Endothelial cell of umbilical vein (primary cell): ENCODE data around the gene C17orf58. TPM values are rescaled to one million over a fixed set of nuclear protein-coding genes. Genes with fewer than 3 reads are reported as not detected.

ENCODE experiments used
- BruUV-seq: library from RNA; stranded (reverse); fragments of 400-500 nt; replicated peaks from 2 replicates; lab custom pipeline; 2021; lab: Mats Ljungman, UMichigan
- CTCF ChIA-PET: fragments of 300-600, 350-600 bp; sonication (Branson Sonifier 250); formaldehyde crosslinking; loops from one replicate; lab custom pipeline; 2021; ENCODE audit warnings: antibody characterized with exemption, inconsistent platforms; lab: Charles Lee
- POLR2A ChIA-PET: fragments of 300-600, 350-600 bp; sonication (Branson Sonifier 250); formaldehyde crosslinking; loops from one replicate; lab custom pipeline; 2021; ENCODE audit warnings: antibody characterized with exemption, inconsistent platforms; lab: Charles Lee
- DNase-seq: peaks from one replicate; pipeline ENCODE4 v3.0.0-alpha.2; 2011; ENCODE audit warnings: low read depth, low spot score
- FAIRE-seq: peaks from 2 replicates; lab custom pipeline; 2011; peaks lifted over from hg19 to GRCh38; lab: Jason Lieb, UNC
- H2AFZ ChIP-seq: 2 replicates; pipeline ENCODE4 v1.6.0; 2012; ENCODE audit warnings: low read depth, low read length, control low read depth, inconsistent platforms
- H3K27ac ChIP-seq: 2 replicates; pipeline ENCODE4 v1.5.1; 2011; ENCODE audit warnings: low read depth, mild to moderate bottlenecking, control low read depth, low read length, moderate library complexity; ENCODE audit not compliant: insufficient read depth
- H3K27me3 ChIP-seq, 2 experiments: 2 replicates each; pipeline versions ENCODE4 v1.6.0 to v1.6.1; 2011; ENCODE audit warnings: low read length in 2 of 2, mixed read lengths in 1 of 2; ENCODE audit not compliant: control insufficient read depth in 2 of 2, insufficient read depth in 2 of 2
- H3K36me3 ChIP-seq, 2 experiments: 2 replicates in 1 of 2; 3 replicates in 1 of 2; pipeline ENCODE4 v1.5.1; 2011; ENCODE audit warnings: low read length in 2 of 2, mild to moderate bottlenecking in 1 of 2, moderate library complexity in 1 of 2; ENCODE audit not compliant: control insufficient read depth in 2 of 2, insufficient read depth in 2 of 2; ENCODE audit errors: extremely low read depth in 1 of 2
- H3K4me1 ChIP-seq: 3 replicates; pipeline ENCODE4 v1.5.1; 2011; ENCODE audit warnings: mild to moderate bottlenecking, low read length; ENCODE audit not compliant: control insufficient read depth, insufficient read depth; ENCODE audit errors: extremely low read depth
- H3K4me2 ChIP-seq: 2 replicates; pipeline ENCODE4 v1.6.1; 2011; ENCODE audit warnings: low read length, control low read depth, mixed read lengths; ENCODE audit not compliant: insufficient read depth
- H3K4me3 ChIP-seq, 3 experiments: fragments of 200-600 bp in 1 of 3; sonication (generic), shearing (Covaris generic) in 1 of 3; replicated peaks in 1 of 3; 2 replicates each; pipeline ENCODE4 v1.5.1; 2011 to 2016; ENCODE audit warnings: control low read depth in 3 of 3, low read length in 3 of 3, mild to moderate bottlenecking in 2 of 3, inconsistent platforms in 1 of 3, low read depth in 1 of 3, moderate library complexity in 1 of 3; ENCODE audit not compliant: insufficient read depth in 1 of 3
- H3K79me2 ChIP-seq: 2 replicates; pipeline ENCODE4 v1.6.0; 2012; ENCODE audit warnings: low read length, inconsistent platforms; ENCODE audit not compliant: control insufficient read depth, insufficient read depth
- H3K9ac ChIP-seq: replicated peaks from 2 replicates; pipeline ENCODE3; 2011; ENCODE audit warnings: low read length, control low read depth; ENCODE audit not compliant: insufficient read depth; ENCODE audit errors: extremely low read depth
- H3K9me1 ChIP-seq: replicated peaks from 3 replicates; pipeline ENCODE4 v1.6.0; 2011; ENCODE audit warnings: mild to moderate bottlenecking, low read length; ENCODE audit not compliant: control insufficient read depth, insufficient read depth; ENCODE audit errors: extremely low read depth
- H3K9me3 ChIP-seq: replicated peaks from 2 replicates; pipeline ENCODE4 v1.5.1; 2012; ENCODE audit warnings: low read length, inconsistent platforms; ENCODE audit not compliant: control insufficient read depth, insufficient read depth
- H4K20me1 ChIP-seq: replicated peaks from 2 replicates; pipeline ENCODE3; 2011; ENCODE audit warnings: mild to moderate bottlenecking, low read length; ENCODE audit not compliant: control insufficient read depth, insufficient read depth; ENCODE audit errors: extremely low read depth
- CTCF ChIP-seq, 2 donors: IDR thresholded peaks; 1 replicate in 1 of 2; 2 replicates in 1 of 2; pipeline ENCODE4 v1.5.1; 2011; ENCODE audit warnings: low read length in 2 of 2, mild to moderate bottlenecking in 2 of 2, moderate library complexity in 2 of 2, control low read depth in 1 of 2, inconsistent platforms in 1 of 2, low read depth in 1 of 2; ENCODE audit not compliant: insufficient read depth in 1 of 2; ENCODE audit errors: extremely low read depth in 1 of 2
- EZH2 ChIP-seq: IDR thresholded peaks from 2 replicates; pipeline ENCODE4 v1.6.1; 2012; ENCODE audit warnings: borderline replicate concordance, low read depth, mild to moderate bottlenecking, moderate library complexity, low read length, inconsistent platforms; ENCODE audit not compliant: severe bottlenecking
- FOS ChIP-seq: IDR thresholded peaks from 2 replicates; pipeline ENCODE4 v1.6.1; 2011; ENCODE audit warnings: mild to moderate bottlenecking, low read length, moderate library complexity, borderline replicate concordance; ENCODE audit not compliant: insufficient read depth
- JUN ChIP-seq: IDR thresholded peaks from 2 replicates; pipeline ENCODE4 v1.6.1; 2011; ENCODE audit warnings: borderline replicate concordance, low read depth; ENCODE audit not compliant: insufficient read length, insufficient read depth
- MAX ChIP-seq: IDR thresholded peaks from 2 replicates; pipeline ENCODE4 v1.6.1; 2011; ENCODE audit not compliant: insufficient read depth, insufficient read length
- POLR2A ChIP-seq: IDR thresholded peaks from 2 replicates; pipeline ENCODE4 v1.6.1; 2012; ENCODE audit warnings: low read depth, mild to moderate bottlenecking, control low read depth, low read length
- dilution Hi-C: fragments of 300-500 bp; cut with MboI; formaldehyde crosslinking; loops from one replicate; pipeline ENCODE4 v1.15.0; 2019; ENCODE audit warnings: low sequenced_read_pairs; ENCODE audit not compliant: extremely low pct_ligation_motif_present
- intact Hi-C: fragments of 100-400 bp; cut with micrococcal nuclease; formaldehyde crosslinking; loops from one replicate; pipeline ENCODE4 v1.10.0; 2022
- polyA plus RNA-seq, 4 experiments: library from polyadenylated mRNA; depleted of rRNA in 3 of 4; stranded (reverse) in 3 of 4; unstranded in 1 of 4; fragments of >200 nt; gene quantifications; 2 replicates each; pipeline versions ENCODE4 v1.2.1 to v1.2.3, GENCODE V29; 2011 to 2012; ENCODE audit warnings: missing spikeins in 1 of 4
- total RNA-seq: library from RNA; stranded (reverse); gene quantifications from 2 replicates; pipeline ENCODE4 v1.2.3, GENCODE V29; 2021

C17orf58 gene
- total and polyA plus RNA-seq, 2 donors (not counting 3 experiments of a cell fraction or from before 2014, with no cell fraction given): 24.5 to 35.5 TPM

GRCh38 chr17:68033636-68034451 lies 37.6 kb upstream of the C17orf58 start:
- Histone ChIP-seq H3K79me2 (peaks cover 34% of the 10 kb centered on the region), H2AFZ (peak overlapping the region; percentile 82), H3K9ac (no peak overlapping the region), H3K4me1 (peaks cover 19% of the 10 kb centered on the region), H3K27ac (no peak overlapping the region), H3K9me3 (no peaks in the 10 kb centered on the region), H3K36me3 (peaks cover 2 to 7% of the 10 kb centered on the region in 2 experiments), H4K20me1 (no peaks in the 10 kb centered on the region), H3K4me3 (no peak overlapping the region), H3K9me1 (no peaks in the 10 kb centered on the region), H3K27me3 (no peaks in the 10 kb centered on the region), H3K4me2 (no peak overlapping the region)
- BruUV-seq: no TSS peak
- TF ChIP-seq FOS: no peak
- no peak for TF ChIP-seq POLR2A
- TF ChIP-seq JUN: no peak
- TF ChIP-seq EZH2: no peak
- TF ChIP-seq CTCF (IDR thresholded peaks at IDR 0.05; ENCODE audit: extremely low read depth in 1 of 2, insufficient read depth in 1 of 2, low read depth in 1 of 2, low read length in 2 of 2): no peak
- no peak for TF ChIP-seq MAX
- FAIRE-seq: no peak
- intact Hi-C loops: loop anchor here (2.0 kb wide), 1 partner anchor 67 kb away; no protein-coding TSS in a partner anchor
- POLR2A ChIA-PET: no interaction called here
- dilution Hi-C loops: no loop called here
- peak; percentile 68 for DNase-seq
- CTCF ChIA-PET: interaction anchor here (1.1 kb wide), 1 partner anchor 14 kb away, joined by 3 read pairs; no protein-coding TSS in a partner anchor
